HEK293 (cell line): ENCODE data around the gene NAGA.

Source experiments
- CTCF ChIA-PET: fragments of 350-600 bp; formaldehyde crosslinking; extraction: SDS; loops from one replicate; lab custom pipeline; 2021; ENCODE audit warnings: antibody characterized with exemption; lab: Yijun Ruan, JAX
- POLR2A ChIA-PET: fragments of 300-600 bp; formaldehyde crosslinking; extraction: SDS; loops from one replicate; lab custom pipeline; 2020; ENCODE audit warnings: antibody characterized with exemption, inconsistent platforms; lab: Yijun Ruan, JAX
- H3K27ac ChIP-seq: fragments of 200-500 bp; sonication (Bioruptor generic); 2 replicates; pipeline ENCODE4 v1.5.1; 2014; ENCODE audit warnings: low read depth, low read length, control low read depth, inconsistent platforms; ENCODE audit errors: extremely low read depth
- H3K36me3 ChIP-seq, 2 experiments: fragments of 200-500 bp in 1 of 2; sonication (Bioruptor generic) in 1 of 2; 1 replicate in 1 of 2; 2 replicates in 1 of 2; pipeline ENCODE4 v1.5.1; 2014 to 2017; ENCODE audit warnings: inconsistent platforms in 2 of 2, low read length in 2 of 2; ENCODE audit not compliant: control insufficient read depth in 2 of 2, insufficient read depth in 1 of 2
- H3K4me1 ChIP-seq: fragments of 200-500 bp; sonication (Bioruptor generic); 2 replicates; pipeline ENCODE4 v1.5.1; 2014; ENCODE audit warnings: mild to moderate bottlenecking, low read length, inconsistent platforms; ENCODE audit not compliant: control insufficient read depth, insufficient read depth
- H3K4me3 ChIP-seq: 2 replicates; pipeline ENCODE4 v1.5.1; 2011; ENCODE audit warnings: low read depth, mild to moderate bottlenecking, control low read depth, low read length, moderate library complexity
- H3K9me3 ChIP-seq: fragments of 200-500 bp; sonication (Bioruptor generic); 2 replicates; pipeline ENCODE4 v1.5.1; 2014; ENCODE audit warnings: low read depth, low read length, inconsistent platforms; ENCODE audit not compliant: control insufficient read depth, insufficient read depth
- FEZF1 ChIP-seq: fragments of 450-650 bp; formaldehyde crosslinking; IDR thresholded peaks from 2 replicates; pipeline ENCODE4 v1.5.1; 2016; ENCODE audit warnings: missing biosample characterization, missing genetic modification characterization
- GLIS2 ChIP-seq: fragments of 450-650 bp; formaldehyde crosslinking; IDR thresholded peaks from 2 replicates; pipeline ENCODE4 v1.5.1; 2016; ENCODE audit warnings: missing biosample characterization, missing genetic modification characterization
- PRDM10 ChIP-seq: fragments of 450-650 bp; formaldehyde crosslinking; IDR thresholded peaks from 2 replicates; pipeline ENCODE4 v1.5.1; 2016; ENCODE audit warnings: missing biosample characterization, missing genetic modification characterization
- ZBTB26 ChIP-seq: fragments of 450-650 bp; formaldehyde crosslinking; optimal IDR thresholded peaks from 2 replicates; pipeline ENCODE3; 2016; ENCODE audit warnings: missing biosample characterization, mild to moderate bottlenecking, missing genetic modification characterization
- ZNF274 ChIP-seq, 2 experiments: fragments of 200-500 bp in 1 of 2; fragments of 450-650 bp in 1 of 2; sonication (Bioruptor generic) in 1 of 2; formaldehyde crosslinking in 1 of 2; IDR thresholded peaks; 2 replicates each; pipeline versions ENCODE4 v1.5.1 to v1.6.1; 2014 to 2016; ENCODE audit warnings: borderline replicate concordance in 1 of 2, inconsistent platforms in 1 of 2, low read length in 1 of 2, missing biosample characterization in 1 of 2, missing genetic modification characterization in 1 of 2
- ZNF302 ChIP-seq: fragments of 450-650 bp; formaldehyde crosslinking; IDR thresholded peaks from 2 replicates; pipeline ENCODE4 v1.5.1; 2016; ENCODE audit warnings: missing biosample characterization, missing genetic modification characterization, low read depth
- ZNF416 ChIP-seq: fragments of 450-650 bp; formaldehyde crosslinking; IDR thresholded peaks from 2 replicates; pipeline ENCODE4 v1.5.1; 2016; ENCODE audit warnings: missing biosample characterization, missing genetic modification characterization
- ZSCAN16 ChIP-seq: fragments of 450-650 bp; formaldehyde crosslinking; IDR thresholded peaks from 2 replicates; pipeline ENCODE4 v1.5.1; 2016; ENCODE audit warnings: missing biosample characterization, missing genetic modification characterization
- ZSCAN23 ChIP-seq: fragments of 450-650 bp; formaldehyde crosslinking; IDR thresholded peaks from 2 replicates; pipeline ENCODE4 v1.5.1; 2016; ENCODE audit warnings: missing biosample characterization, missing genetic modification characterization
- ZSCAN30 ChIP-seq: fragments of 450-650 bp; IDR thresholded peaks from 2 replicates; pipeline ENCODE4 v1.5.1; 2018; ENCODE audit warnings: missing biosample characterization, mild to moderate bottlenecking, missing genetic modification characterization, moderate library complexity

NAGA gene

GRCh38 chr22:42076764-42077485 is 6.3 kb upstream of the NAGA start:
- Histone ChIP-seq H3K9me3 (no peaks in the 10 kb centered on the region), H3K36me3 (peaks cover 0 to 6% of the 10 kb centered on the region in 2 experiments; a peak in 1 of 3 replicates), H3K4me1 (peaks cover 4% of the 10 kb centered on the region; the same call in 1 of the 2 replicates), H3K27ac (no peak overlapping the region), H3K4me3 (no peak overlapping the region)
- no peak for TF ChIP-seq ZSCAN30 (tag by site-specific recombination)
- TF ChIP-seq ZNF416, result no peak
- TF ChIP-seq ZBTB26 (tag by site-specific recombination), result no peak
- TF ChIP-seq ZSCAN16 (tag by site-specific recombination), result no peak
- no peak for TF ChIP-seq ZNF302 (tag by site-specific recombination)
- TF ChIP-seq PRDM10 (tag by site-specific recombination), result no peak
- ChIA-PET CTCF (interaction anchor here (2.2 kb wide), 1 partner anchor 13 kb away, joined by 10 read pairs; the partner anchor contains the start of gene NDUFA6), POLR2A (no interaction called here)

- 0 out of 2 replicates have a peak, but pooled peaks have one; percentile 1 for TF ChIP-seq GLIS2
- no peak for TF ChIP-seq FEZF1 (tag by site-specific recombination)
- no peak for TF ChIP-seq ZNF274 (IDR thresholded peaks at IDR 0.05; ENCODE audit: low read length)
- peak; percentile 80; the same call in 1 of the 2 replicates for TF ChIP-seq ZNF274 (tag by site-specific recombination; IDR thresholded peaks at IDR 0.05; ENCODE audit: borderline replicate concordance)
- no peaks in the 10 kb centered on the region for H3K9me3 ChIP-seq
- H3K27ac ChIP-seq, result no peak overlapping the region
- CTCF ChIA-PET, result interaction anchor here (0.6 to 2.2 kb wide), 2 partner anchors 15 to 98 kb away, joined by 3 to 10 read pairs; partner anchors contain the start of gene NDUFA6
- peaks cover 2% of the 10 kb centered on the region; the same call in 1 of the 2 replicates for H3K4me1 ChIP-seq
- POLR2A ChIA-PET, result interaction anchor here (0.8 to 0.9 kb wide), 2 partner anchors 9 to 15 kb away, joined by 3 to 6 read pairs; partner anchors contain the start of gene NDUFA6
- no peaks in the 10 kb centered on the region for H3K36me3 ChIP-seq
- H3K4me3 ChIP-seq, result no peak overlapping the region
Measured at GRCh38 chr22:42074846-42075676, 4.4 kb upstream of the NAGA start.

- CTCF ChIA-PET, result interaction anchor here (0.7 kb wide), 1 partner anchor 283 kb away, joined by 3 read pairs; no protein-coding TSS in a partner anchor
- TF ChIP-seq GLIS2 (0 out of 2 replicates have a peak, but pooled peaks have one; percentile 11), ZSCAN23 (no peak)
- TF ChIP-seq, all 188 proteins: peak for 1
- POLR2A ChIA-PET, result no interaction called here
- Histone ChIP-seq H3K4me3 (no peak within 1 kb of the TSS), H3K9me3 (no peaks in the 10 kb centered on the region), H3K27ac (no peak within 1 kb of the TSS), H3K4me1 (peaks cover 2% of the 10 kb centered on the region; the same call in 1 of the 2 replicates), H3K36me3 (no peaks in the 10 kb centered on the region; a peak in 1 of 3 replicates)
Measured at GRCh38 chr22:42074132-42074811, 3.7 kb upstream of the NAGA start, which contains the start of gene PHETA2. Gene PHETA2 (plus strand): TSS chr22:42074248. CDS start chr22:42077294, 3,046 bp downstream.
